IPS-20b (cell line): ENCODE results near the gene ZNF407.

Experiments used
- H3K27ac ChIP-seq: one replicate; pipeline ENCODE4 v1.5.1; 2013; ENCODE audit warnings: low read length
- H3K27me3 ChIP-seq: 2 replicates; pipeline ENCODE4 v1.6.1; 2013; ENCODE audit warnings: mild to moderate bottlenecking, low read length, inconsistent platforms; ENCODE audit not compliant: insufficient read depth
- H3K36me3 ChIP-seq: 2 replicates; pipeline ENCODE4 v1.6.1; 2013; ENCODE audit warnings: low read depth, mild to moderate bottlenecking, inconsistent platforms, low read length, moderate library complexity; ENCODE audit not compliant: insufficient read depth
- H3K4me1 ChIP-seq: 2 replicates; pipeline ENCODE4 v1.6.1; 2013; ENCODE audit warnings: mild to moderate bottlenecking, control low read depth, inconsistent platforms, low read length, moderate library complexity; ENCODE audit not compliant: insufficient read depth
- H3K4me3 ChIP-seq: 2 replicates; pipeline ENCODE4 v1.5.1; 2013; ENCODE audit warnings: mild to moderate bottlenecking, low read length, inconsistent platforms
- H3K9ac ChIP-seq: 2 replicates; pipeline ENCODE4 v1.6.1; 2013; ENCODE audit warnings: low read depth, mild to moderate bottlenecking, inconsistent platforms, low read length, moderate library complexity
- H3K9me3 ChIP-seq: 2 replicates; pipeline ENCODE4 v1.6.1; 2013; ENCODE audit warnings: mild to moderate bottlenecking, low read depth, low read length, inconsistent platforms; ENCODE audit not compliant: insufficient read depth

The ZNF407 gene

DNA sequence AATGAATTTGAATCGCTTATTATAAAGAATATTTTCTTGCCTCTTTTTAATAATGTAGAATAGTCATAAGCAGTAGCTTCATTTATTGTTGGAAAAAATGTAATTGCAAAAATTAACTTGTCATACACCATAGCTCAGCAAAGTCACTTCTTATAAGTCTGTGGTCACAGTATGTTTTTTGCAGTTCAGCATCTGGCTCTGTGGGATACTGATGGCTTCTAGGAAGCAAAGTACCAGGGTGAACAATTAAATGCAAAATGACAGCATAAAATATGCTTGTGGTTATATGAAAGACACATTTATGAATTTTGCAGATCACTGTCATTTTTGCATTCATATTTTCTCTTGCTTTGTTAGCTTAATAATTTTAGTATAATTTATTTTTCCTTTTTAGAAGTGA lies 116.5 kb downstream of the ZNF407 start:
- peaks cover 7% of the 10 kb centered on the region; the same call in 1 of the 2 replicates for H3K4me1 ChIP-seq
- no peaks in the 10 kb centered on the region for H3K9me3 ChIP-seq
- no peaks in the 10 kb centered on the region for H3K27me3 ChIP-seq
- no peak overlapping the region for H3K9ac ChIP-seq
- no peak overlapping the region for H3K4me3 ChIP-seq
- no peaks in the 10 kb centered on the region for H3K36me3 ChIP-seq
- no peak overlapping the region for H3K27ac ChIP-seq

DNA sequence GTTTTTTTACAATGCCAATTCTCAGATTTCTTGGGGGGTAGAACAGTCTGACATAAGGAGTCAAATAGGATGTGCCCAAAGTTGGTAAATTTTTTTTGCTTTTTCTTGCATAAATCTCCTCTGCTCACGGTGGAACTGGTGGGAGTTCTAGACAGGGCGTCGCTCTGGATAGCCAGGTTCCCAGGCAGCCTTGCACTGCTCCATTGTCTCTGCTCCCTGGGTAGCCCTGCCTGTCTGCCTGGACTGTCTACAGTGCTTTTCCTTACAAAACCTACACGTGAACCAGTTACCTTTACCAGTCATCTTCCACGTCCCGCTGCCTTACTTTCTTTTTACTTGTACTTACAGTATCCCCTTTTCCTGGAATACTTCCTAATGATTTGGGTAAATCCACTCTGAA lies 117.1 kb downstream of the ZNF407 start:
- no peaks in the 10 kb centered on the region for H3K9me3 ChIP-seq
- no peak overlapping the region for H3K9ac ChIP-seq
- H3K27me3 ChIP-seq, result no peaks in the 10 kb centered on the region
- no peak overlapping the region for H3K4me3 ChIP-seq
- peaks cover 7% of the 10 kb centered on the region; the same call in 1 of the 2 replicates for H3K4me1 ChIP-seq
- no peak overlapping the region for H3K27ac ChIP-seq
- H3K36me3 ChIP-seq, result no peaks in the 10 kb centered on the region

DNA sequence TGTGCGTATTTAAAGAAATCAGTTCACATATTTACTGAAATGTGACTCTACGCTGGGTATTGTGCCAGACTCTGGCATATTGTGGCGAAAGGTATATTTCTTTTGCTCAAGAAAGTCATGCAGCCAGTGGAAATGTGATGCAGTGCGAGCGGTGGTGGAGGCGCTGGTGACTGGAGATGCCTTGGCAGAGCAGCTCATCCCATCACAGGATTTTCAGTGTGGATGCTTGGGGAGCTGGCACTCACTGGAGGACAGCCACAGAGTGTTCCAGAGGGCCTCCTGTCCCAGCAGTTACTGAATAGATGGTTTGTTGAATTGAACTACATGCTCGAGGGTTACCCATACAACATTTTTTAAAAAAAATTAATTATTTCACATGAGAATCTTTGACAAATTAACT lies 117.6 kb downstream of the ZNF407 start:
- no peak overlapping the region for H3K27ac ChIP-seq

GRCh38 chr18:74715865-74716712 lies 118.4 kb downstream of the ZNF407 start:
- H3K27me3 ChIP-seq, result no peaks in the 10 kb centered on the region
- H3K36me3 ChIP-seq, result no peaks in the 10 kb centered on the region
- H3K27ac ChIP-seq, result no peak overlapping the region
- H3K4me1 ChIP-seq, result peaks cover under 1% of the 10 kb centered on the region; the same call in 1 of the 2 replicates
- H3K9me3 ChIP-seq, result no peaks in the 10 kb centered on the region
- H3K9ac ChIP-seq, result no peak overlapping the region
- no peak overlapping the region for H3K4me3 ChIP-seq

More for the DNA sequence above, 117.6 kb downstream of the ZNF407 start:
- Histone ChIP-seq H3K27me3 (no peaks in the 10 kb centered on the region), H3K4me3 (no peak overlapping the region), H3K9me3 (no peaks in the 10 kb centered on the region), H3K36me3 (no peaks in the 10 kb centered on the region), H3K9ac (no peak overlapping the region), H3K4me1 (peaks cover 6% of the 10 kb centered on the region; the same call in 1 of the 2 replicates)

- no peaks in the 10 kb centered on the region for H3K9me3 ChIP-seq
- H3K4me1 ChIP-seq, result no peaks in the 10 kb centered on the region; the same call in 1 of the 2 replicates
- H3K36me3 ChIP-seq, result no peaks in the 10 kb centered on the region
- H3K9ac ChIP-seq, result no peak overlapping the region
- H3K4me3 ChIP-seq, result no peak overlapping the region
- no peaks in the 10 kb centered on the region for H3K27me3 ChIP-seq
- no peak overlapping the region for H3K27ac ChIP-seq
Observed at GRCh38 chr18:74718312-74718711, 120.6 kb downstream of the ZNF407 start.

GRCh38 chr18:74722237-74722636 lies 124.6 kb downstream of the ZNF407 start:
- H3K27me3 ChIP-seq, result no peaks in the 10 kb centered on the region
- no peak overlapping the region for H3K27ac ChIP-seq
- no peak overlapping the region for H3K4me3 ChIP-seq
- H3K36me3 ChIP-seq, result no peaks in the 10 kb centered on the region
- no peaks in the 10 kb centered on the region for H3K9me3 ChIP-seq
- H3K9ac ChIP-seq, result no peak overlapping the region
- H3K4me1 ChIP-seq, result no peaks in the 10 kb centered on the region

DNA sequence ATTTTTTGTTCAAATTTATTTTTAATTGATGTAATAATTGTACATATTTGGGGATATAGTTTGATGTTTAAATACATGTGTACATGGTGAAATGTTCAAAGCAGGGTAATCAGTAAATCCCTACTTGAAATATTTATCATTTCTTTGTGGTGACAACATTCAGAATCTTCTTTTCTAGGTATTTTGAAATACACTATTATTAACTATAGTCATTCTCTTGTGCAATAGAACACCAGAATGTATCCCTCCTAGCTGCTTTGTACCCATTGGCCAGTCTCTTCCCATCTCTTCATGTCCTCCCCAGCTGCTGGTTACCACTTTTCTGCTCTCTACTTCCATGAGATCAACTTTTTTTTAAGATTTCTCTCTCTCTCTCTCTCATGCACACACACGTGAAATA lies 126.5 kb downstream of the ZNF407 start:
- Histone ChIP-seq H3K27ac (no peak overlapping the region), H3K9ac (no peak overlapping the region), H3K36me3 (no peaks in the 10 kb centered on the region), H3K4me3 (no peak overlapping the region), H3K4me1 (no peaks in the 10 kb centered on the region), H3K9me3 (no peaks in the 10 kb centered on the region), H3K27me3 (no peaks in the 10 kb centered on the region)

GRCh38 chr18:74725690-74726089 lies 128.0 kb downstream of the ZNF407 start:
- no peak overlapping the region for H3K27ac ChIP-seq
- no peaks in the 10 kb centered on the region for H3K36me3 ChIP-seq
- no peaks in the 10 kb centered on the region for H3K9me3 ChIP-seq
- no peaks in the 10 kb centered on the region for H3K27me3 ChIP-seq
- no peak overlapping the region for H3K9ac ChIP-seq
- no peaks in the 10 kb centered on the region for H3K4me1 ChIP-seq
- H3K4me3 ChIP-seq, result no peak overlapping the region

DNA sequence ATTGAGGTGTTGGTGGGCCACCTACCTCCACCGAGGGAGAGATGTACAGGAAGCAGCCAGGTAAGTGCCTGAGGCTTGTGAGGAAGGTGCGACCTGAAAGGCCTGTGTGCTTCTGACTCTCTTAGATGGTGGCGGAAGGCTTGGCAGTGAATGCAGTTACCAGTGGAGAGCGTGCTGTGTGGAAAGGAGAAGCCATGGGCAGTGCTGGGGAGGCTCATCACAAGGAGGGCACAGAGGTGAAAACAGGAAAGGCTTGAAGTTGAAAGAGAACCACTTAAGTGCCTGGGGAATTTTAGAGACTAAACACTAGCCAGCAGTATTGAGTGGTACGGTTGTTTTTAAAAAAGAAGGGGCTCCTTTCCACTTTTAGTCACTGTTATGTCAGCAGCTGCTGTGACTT lies 130.9 kb downstream of the ZNF407 start:
- H3K27me3 ChIP-seq, result no peaks in the 10 kb centered on the region
- H3K9me3 ChIP-seq, result no peaks in the 10 kb centered on the region
- H3K4me1 ChIP-seq, result no peaks in the 10 kb centered on the region
- no peak overlapping the region for H3K4me3 ChIP-seq
- H3K9ac ChIP-seq, result no peak overlapping the region
- no peak overlapping the region for H3K27ac ChIP-seq
- no peaks in the 10 kb centered on the region for H3K36me3 ChIP-seq

DNA sequence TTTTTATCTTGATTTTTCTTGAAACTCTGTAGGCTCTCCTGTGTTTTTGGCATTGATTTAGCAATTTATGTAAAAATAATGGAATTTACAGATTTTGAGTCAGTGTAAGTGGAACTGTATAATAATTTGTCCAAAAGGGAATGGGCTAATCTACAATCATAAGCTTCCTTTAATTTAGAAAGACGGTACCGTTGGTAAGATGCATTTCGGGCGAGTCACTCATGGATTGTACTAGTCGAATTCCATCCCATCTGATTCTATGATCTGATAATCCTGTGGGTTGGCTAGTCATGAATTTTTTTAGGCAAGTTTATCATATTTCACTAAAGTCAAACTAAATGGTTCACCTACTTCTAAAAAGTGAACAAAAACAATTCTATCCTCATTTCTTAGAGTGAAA lies 133.4 kb downstream of the ZNF407 start:
- Histone ChIP-seq H3K9ac (no peak overlapping the region), H3K4me3 (no peak overlapping the region), H3K4me1 (no peaks in the 10 kb centered on the region), H3K27me3 (no peaks in the 10 kb centered on the region), H3K36me3 (no peaks in the 10 kb centered on the region), H3K27ac (no peak overlapping the region), H3K9me3 (no peaks in the 10 kb centered on the region)

GRCh38 chr18:74732380-74732779 lies 134.7 kb downstream of the ZNF407 start:
- Histone ChIP-seq H3K27me3 (no peaks in the 10 kb centered on the region), H3K9ac (no peak overlapping the region), H3K4me1 (no peaks in the 10 kb centered on the region; the same call in 1 of the 2 replicates), H3K9me3 (no peaks in the 10 kb centered on the region), H3K4me3 (no peak overlapping the region), H3K36me3 (no peaks in the 10 kb centered on the region), H3K27ac (no peak overlapping the region)

DNA sequence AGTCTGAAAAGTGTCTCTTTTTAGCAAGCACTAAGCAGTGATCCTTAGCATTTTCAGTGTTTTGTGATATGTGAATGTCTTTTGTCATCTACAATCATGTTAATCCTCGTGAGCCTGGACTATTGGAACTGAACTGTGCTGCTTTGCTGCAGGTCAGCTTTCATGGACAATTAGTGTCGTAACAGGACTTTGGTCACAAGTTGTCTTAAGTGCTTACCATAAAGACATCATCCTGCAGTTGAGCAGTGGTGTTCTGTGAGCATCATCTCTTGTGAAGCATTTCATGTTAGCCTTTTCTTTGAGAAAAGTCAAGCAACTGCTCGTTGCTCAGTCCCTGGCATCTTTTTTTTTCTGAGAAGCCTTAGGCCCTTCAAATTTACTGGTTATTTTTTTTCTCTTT lies 135.9 kb downstream of the ZNF407 start:
- no peaks in the 10 kb centered on the region for H3K36me3 ChIP-seq
- H3K4me3 ChIP-seq, result no peak overlapping the region
- no peaks in the 10 kb centered on the region; the same call in 1 of the 2 replicates for H3K4me1 ChIP-seq

More for the DNA sequence above, 135.9 kb downstream of the ZNF407 start:
- no peak overlapping the region for H3K9ac ChIP-seq
- no peaks in the 10 kb centered on the region for H3K27me3 ChIP-seq
- H3K27ac ChIP-seq, result no peak overlapping the region
- no peaks in the 10 kb centered on the region for H3K9me3 ChIP-seq
